HepG2 (cell line): ENCODE results near the gene SLC35B2. TPM values are rescaled to one million over a fixed set of nuclear protein-coding genes. Genes with fewer than 3 reads are reported as not detected.
A peak's percentile ranks its signal among the peaks of the same experiment; 100 is the strongest.

ENCODE experiments used
- CBFB ChIP-seq: sonication (generic); formaldehyde crosslinking; IDR thresholded peaks from 2 replicates; pipeline ENCODE4 v1.4.0; 2020; ENCODE audit warnings: missing genetic modification reagents
- CC2D1A ChIP-seq: sonication (generic); formaldehyde crosslinking; IDR thresholded peaks from 2 replicates; pipeline ENCODE4 v1.8.1; 2023; ENCODE audit warnings: mild to moderate bottlenecking, missing genetic modification reagents
- ESRRA ChIP-seq: sonication (generic); formaldehyde crosslinking; IDR thresholded peaks from 2 replicates; pipeline ENCODE4 v1.5.1; 2020; ENCODE audit warnings: mild to moderate bottlenecking, low read depth, missing genetic modification reagents
- FOSL1 ChIP-seq: sonication (generic); formaldehyde crosslinking; IDR thresholded peaks from 2 replicates; pipeline ENCODE4 v1.9.0; 2021; ENCODE audit warnings: missing genetic modification reagents, borderline replicate concordance
- LCORL ChIP-seq, 2 experiments: fragments of 450-650 bp in 1 of 2; sonication (generic) in 1 of 2; formaldehyde crosslinking in 1 of 2; IDR thresholded peaks; 2 replicates each; pipeline versions ENCODE4 v1.5.0 to v1.6.1; 2017 to 2020; ENCODE audit warnings: antibody characterized with exemption in 1 of 2, missing genetic modification reagents in 1 of 2
- MYC ChIP-seq: sonication (generic); formaldehyde crosslinking; IDR thresholded peaks from 2 replicates; pipeline ENCODE4 v1.9.0; 2021; ENCODE audit warnings: missing genetic modification reagents, borderline replicate concordance
- RBM39 ChIP-seq: fragments of 200-400 bp; formaldehyde crosslinking; IDR thresholded peaks from one replicate; pipeline ENCODE4 v1.6.1; 2018; ENCODE audit warnings: antibody characterized with exemption, mild to moderate bottlenecking, low read depth, low read length; ENCODE audit not compliant: poor library complexity, severe bottlenecking
- TOE1 ChIP-seq: sonication (generic); formaldehyde crosslinking; IDR thresholded peaks from 2 replicates; pipeline ENCODE4 v1.4.0; 2020; ENCODE audit warnings: mild to moderate bottlenecking, missing genetic modification reagents
- ZNF343 ChIP-seq: sonication (generic); formaldehyde crosslinking; IDR thresholded peaks from 2 replicates; pipeline ENCODE4 v1.4.0; 2020; ENCODE audit warnings: mild to moderate bottlenecking, missing genetic modification reagents
- ZSCAN25 ChIP-seq: sonication (generic); formaldehyde crosslinking; IDR thresholded peaks from 2 replicates; pipeline ENCODE4 v1.8.0; 2022; ENCODE audit warnings: mild to moderate bottlenecking, missing genetic modification reagents
- polyA plus RNA-seq, 8 experiments: library from polyadenylated mRNA; depleted of rRNA in 3 of 8; stranded (reverse) in 7 of 8; unstranded in 1 of 8; fragments of >200 nt; fragmentation: Illumina TruSeq in 4 of 8; extraction: Trizol in 4 of 8; gene quantifications; 2 replicates each; pipeline versions ENCODE4 v1.2.1 to v1.2.3, GENCODE V29; 2011 to 2016; ENCODE audit warnings: low read depth in 4 of 8, missing spikeins in 1 of 8, mixed read lengths in 1 of 8; ENCODE audit not compliant: insufficient read depth in 1 of 8
- total RNA-seq, 5 experiments: library from RNA; depleted of rRNA; stranded (reverse); fragments of >200 nt; fragmentation: Illumina TruSeq; extraction: Trizol; gene quantifications; 2 replicates each; pipeline ENCODE4 v1.2.3, GENCODE V29; 2016; ENCODE audit warnings: low read depth in 1 of 5
- TF ChIP-seq, protein P1 (sequence below), 2 experiments: fragments of 450-650 bp in 1 of 2; sonication (generic) in 1 of 2; formaldehyde crosslinking in 1 of 2; IDR thresholded peaks; 2 replicates each; pipeline versions ENCODE4 v1.6.1 to v1.8.0; 2016 to 2022; ENCODE audit warnings: antibody characterized with exemption in 1 of 2, mild to moderate bottlenecking in 1 of 2, missing genetic modification reagents in 1 of 2
- TF ChIP-seq, protein P2 (sequence below): sonication (generic); formaldehyde crosslinking; IDR thresholded peaks from 2 replicates; pipeline ENCODE4 v1.4.0; 2020; ENCODE audit warnings: missing genetic modification reagents
- TF ChIP-seq, protein P3 (sequence below): sonication (generic); formaldehyde crosslinking; IDR thresholded peaks from 2 replicates; pipeline ENCODE4 v1.5.1; 2020; ENCODE audit warnings: missing genetic modification reagents, mild to moderate bottlenecking, borderline replicate concordance

SLC35B2 gene
- total and polyA plus RNA-seq, 2 of the 13 experiments (the other 11 are each of a cell fraction or from before 2014, with no cell fraction given) = 61.1 to 148 TPM

DNA sequence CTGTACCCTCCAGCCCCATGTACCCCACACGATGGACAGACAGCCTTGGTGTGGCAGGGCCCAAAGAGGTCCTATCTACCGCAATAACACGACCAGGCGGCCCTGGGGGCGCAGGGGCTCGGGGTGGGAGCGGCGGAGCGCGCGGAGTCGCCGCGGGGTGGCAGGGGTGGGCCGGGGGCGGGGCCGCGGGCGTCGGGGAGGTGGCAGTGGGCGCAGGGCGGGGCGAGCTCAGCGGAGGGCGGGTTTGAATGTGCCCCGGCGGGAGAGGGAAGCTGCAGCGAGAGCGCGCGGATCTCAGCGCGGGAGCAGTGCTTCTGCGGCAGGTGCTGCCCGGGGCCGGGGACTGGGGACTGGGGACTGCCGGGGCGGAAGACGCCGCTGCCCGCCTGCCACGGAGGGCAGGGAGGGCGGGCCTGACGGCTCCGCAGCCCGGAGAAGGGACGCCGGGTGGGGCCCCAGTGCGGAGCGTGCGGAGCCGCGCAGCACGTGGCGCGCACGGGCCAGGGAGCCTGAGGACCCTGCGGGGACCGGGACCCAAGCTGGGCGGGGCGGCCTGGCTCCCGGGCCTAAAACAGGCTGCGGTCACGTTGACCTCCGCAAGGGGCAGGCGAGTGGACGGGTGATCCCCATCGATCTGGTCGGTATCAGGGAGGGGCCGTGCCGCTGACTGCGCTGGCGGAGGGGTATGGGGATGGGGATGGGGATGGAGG, 33.9 kb downstream of the SLC35B2 start, which contains the start of gene SLC29A1 (continued):
- TF ChIP-seq MYC (CRISPR knock-in tag) = peak; percentile 97
- no peak for TF ChIP-seq FOSL1 (CRISPR knock-in tag)
- no peak for TF ChIP-seq RBM39
- TF ChIP-seq, protein P1, sequence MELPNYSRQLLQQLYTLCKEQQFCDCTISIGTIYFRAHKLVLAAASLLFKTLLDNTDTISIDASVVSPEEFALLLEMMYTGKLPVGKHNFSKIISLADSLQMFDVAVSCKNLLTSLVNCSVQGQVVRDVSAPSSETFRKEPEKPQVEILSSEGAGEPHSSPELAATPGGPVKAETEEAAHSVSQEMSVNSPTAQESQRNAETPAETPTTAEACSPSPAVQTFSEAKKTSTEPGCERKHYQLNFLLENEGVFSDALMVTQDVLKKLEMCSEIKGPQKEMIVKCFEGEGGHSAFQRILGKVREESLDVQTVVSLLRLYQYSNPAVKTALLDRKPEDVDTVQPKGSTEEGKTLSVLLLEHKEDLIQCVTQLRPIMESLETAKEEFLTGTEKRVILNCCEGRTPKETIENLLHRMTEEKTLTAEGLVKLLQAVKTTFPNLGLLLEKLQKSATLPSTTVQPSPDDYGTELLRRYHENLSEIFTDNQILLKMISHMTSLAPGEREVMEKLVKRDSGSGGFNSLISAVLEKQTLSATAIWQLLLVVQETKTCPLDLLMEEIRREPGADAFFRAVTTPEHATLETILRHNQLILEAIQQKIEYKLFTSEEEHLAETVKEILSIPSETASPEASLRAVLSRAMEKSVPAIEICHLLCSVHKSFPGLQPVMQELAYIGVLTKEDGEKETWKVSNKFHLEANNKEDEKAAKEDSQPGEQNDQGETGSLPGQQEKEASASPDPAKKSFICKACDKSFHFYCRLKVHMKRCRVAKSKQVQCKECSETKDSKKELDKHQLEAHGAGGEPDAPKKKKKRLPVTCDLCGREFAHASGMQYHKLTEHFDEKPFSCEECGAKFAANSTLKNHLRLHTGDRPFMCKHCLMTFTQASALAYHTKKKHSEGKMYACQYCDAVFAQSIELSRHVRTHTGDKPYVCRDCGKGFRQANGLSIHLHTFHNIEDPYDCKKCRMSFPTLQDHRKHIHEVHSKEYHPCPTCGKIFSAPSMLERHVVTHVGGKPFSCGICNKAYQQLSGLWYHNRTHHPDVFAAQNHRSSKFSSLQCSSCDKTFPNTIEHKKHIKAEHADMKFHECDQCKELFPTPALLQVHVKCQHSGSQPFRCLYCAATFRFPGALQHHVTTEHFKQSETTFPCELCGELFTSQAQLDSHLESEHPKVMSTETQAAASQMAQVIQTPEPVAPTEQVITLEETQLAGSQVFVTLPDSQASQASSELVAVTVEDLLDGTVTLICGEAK (IDR thresholded peaks at IDR 0.05) = no peak
- TF ChIP-seq, protein P1 (CRISPR knock-in tag; IDR thresholded peaks at IDR 0.05) = peak; percentile 51; the same call in 1 of the 2 replicates
- TF ChIP-seq ESRRA (CRISPR knock-in tag) = peak; percentile 76; the same call in 1 of the 2 replicates
- peak; percentile 84 for TF ChIP-seq CBFB (CRISPR knock-in tag)
- TF ChIP-seq, protein P2, sequence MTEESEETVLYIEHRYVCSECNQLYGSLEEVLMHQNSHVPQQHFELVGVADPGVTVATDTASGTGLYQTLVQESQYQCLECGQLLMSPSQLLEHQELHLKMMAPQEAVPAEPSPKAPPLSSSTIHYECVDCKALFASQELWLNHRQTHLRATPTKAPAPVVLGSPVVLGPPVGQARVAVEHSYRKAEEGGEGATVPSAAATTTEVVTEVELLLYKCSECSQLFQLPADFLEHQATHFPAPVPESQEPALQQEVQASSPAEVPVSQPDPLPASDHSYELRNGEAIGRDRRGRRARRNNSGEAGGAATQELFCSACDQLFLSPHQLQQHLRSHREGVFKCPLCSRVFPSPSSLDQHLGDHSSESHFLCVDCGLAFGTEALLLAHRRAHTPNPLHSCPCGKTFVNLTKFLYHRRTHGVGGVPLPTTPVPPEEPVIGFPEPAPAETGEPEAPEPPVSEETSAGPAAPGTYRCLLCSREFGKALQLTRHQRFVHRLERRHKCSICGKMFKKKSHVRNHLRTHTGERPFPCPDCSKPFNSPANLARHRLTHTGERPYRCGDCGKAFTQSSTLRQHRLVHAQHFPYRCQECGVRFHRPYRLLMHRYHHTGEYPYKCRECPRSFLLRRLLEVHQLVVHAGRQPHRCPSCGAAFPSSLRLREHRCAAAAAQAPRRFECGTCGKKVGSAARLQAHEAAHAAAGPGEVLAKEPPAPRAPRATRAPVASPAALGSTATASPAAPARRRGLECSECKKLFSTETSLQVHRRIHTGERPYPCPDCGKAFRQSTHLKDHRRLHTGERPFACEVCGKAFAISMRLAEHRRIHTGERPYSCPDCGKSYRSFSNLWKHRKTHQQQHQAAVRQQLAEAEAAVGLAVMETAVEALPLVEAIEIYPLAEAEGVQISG (CRISPR knock-in tag) = peak; percentile 81; the same call in 1 of the 2 replicates
- TF ChIP-seq, protein P3, sequence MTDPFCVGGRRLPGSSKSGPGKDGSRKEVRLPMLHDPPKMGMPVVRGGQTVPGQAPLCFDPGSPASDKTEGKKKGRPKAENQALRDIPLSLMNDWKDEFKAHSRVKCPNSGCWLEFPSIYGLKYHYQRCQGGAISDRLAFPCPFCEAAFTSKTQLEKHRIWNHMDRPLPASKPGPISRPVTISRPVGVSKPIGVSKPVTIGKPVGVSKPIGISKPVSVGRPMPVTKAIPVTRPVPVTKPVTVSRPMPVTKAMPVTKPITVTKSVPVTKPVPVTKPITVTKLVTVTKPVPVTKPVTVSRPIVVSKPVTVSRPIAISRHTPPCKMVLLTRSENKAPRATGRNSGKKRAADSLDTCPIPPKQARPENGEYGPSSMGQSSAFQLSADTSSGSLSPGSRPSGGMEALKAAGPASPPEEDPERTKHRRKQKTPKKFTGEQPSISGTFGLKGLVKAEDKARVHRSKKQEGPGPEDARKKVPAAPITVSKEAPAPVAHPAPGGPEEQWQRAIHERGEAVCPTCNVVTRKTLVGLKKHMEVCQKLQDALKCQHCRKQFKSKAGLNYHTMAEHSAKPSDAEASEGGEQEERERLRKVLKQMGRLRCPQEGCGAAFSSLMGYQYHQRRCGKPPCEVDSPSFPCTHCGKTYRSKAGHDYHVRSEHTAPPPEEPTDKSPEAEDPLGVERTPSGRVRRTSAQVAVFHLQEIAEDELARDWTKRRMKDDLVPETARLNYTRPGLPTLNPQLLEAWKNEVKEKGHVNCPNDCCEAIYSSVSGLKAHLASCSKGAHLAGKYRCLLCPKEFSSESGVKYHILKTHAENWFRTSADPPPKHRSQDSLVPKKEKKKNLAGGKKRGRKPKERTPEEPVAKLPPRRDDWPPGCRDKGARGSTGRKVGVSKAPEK (CRISPR knock-in tag) = no peak
- TF ChIP-seq LCORL (IDR thresholded peaks at IDR 0.05) = no peak
- peak; percentile 90 for TF ChIP-seq LCORL (CRISPR knock-in tag; IDR thresholded peaks at IDR 0.05)
- peak; percentile 34; the same call in 1 of the 2 replicates for TF ChIP-seq ZSCAN25
- no peak for TF ChIP-seq ZNF343 (CRISPR knock-in tag)
- TF ChIP-seq TOE1 (CRISPR knock-in tag) = no peak
- TF ChIP-seq CC2D1A (CRISPR knock-in tag) = no peak
